HUES48 (cell line): Measurements from ENCODE around the gene EPHB3.

ENCODE experiments used
- H3K27ac ChIP-seq: one replicate; pipeline ENCODE4 v1.7.0; 2013; ENCODE audit warnings: low read depth, low read length, inconsistent platforms
- H3K27me3 ChIP-seq: 2 replicates; pipeline ENCODE4 v1.6.1; 2013; ENCODE audit warnings: mild to moderate bottlenecking, low read length; ENCODE audit not compliant: control insufficient read depth, insufficient read depth
- H3K36me3 ChIP-seq: 2 replicates; pipeline ENCODE4 v1.6.1; 2013; ENCODE audit warnings: low read length; ENCODE audit not compliant: control insufficient read depth, insufficient read depth
- H3K4me1 ChIP-seq: 2 replicates; pipeline ENCODE4 v1.6.1; 2013; ENCODE audit warnings: mild to moderate bottlenecking, low read length; ENCODE audit not compliant: control insufficient read depth, insufficient read depth
- H3K4me3 ChIP-seq: 2 replicates; pipeline ENCODE4 v1.5.1; 2013; ENCODE audit warnings: mild to moderate bottlenecking, low read depth, low read length
- H3K9ac ChIP-seq: 2 replicates; pipeline ENCODE4 v1.6.1; 2013; ENCODE audit warnings: mild to moderate bottlenecking, low read depth, low read length, moderate library complexity
- H3K9me3 ChIP-seq: 2 replicates; pipeline ENCODE4 v1.6.1; 2013; ENCODE audit warnings: low read length; ENCODE audit not compliant: control insufficient read depth, insufficient read depth

EPHB3 gene

DNA sequence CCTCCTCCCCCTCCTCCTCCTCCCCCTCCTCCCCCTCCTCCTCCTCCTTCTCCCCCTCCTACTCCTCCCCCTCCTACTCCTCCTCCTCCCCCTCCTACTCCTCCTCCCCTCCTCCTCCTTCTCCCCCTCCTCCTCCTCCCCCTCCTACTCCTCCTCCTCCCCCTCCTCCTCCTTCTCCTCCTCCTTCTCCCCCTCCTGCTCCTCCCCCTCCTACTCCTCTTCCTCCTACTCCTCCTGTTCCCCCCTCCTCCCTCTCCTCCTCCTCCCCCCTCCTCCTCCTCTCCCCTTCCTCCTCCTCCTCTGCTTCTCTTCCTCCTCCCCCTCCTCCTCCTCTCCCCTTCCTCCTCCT, 17.1 kb upstream of the EPHB3 start:
- H3K9me3 ChIP-seq, result no peaks in the 10 kb centered on the region
- H3K27ac ChIP-seq, result no peak overlapping the region
- no peaks in the 10 kb centered on the region for H3K36me3 ChIP-seq
- H3K27me3 ChIP-seq, result peaks cover 8% of the 10 kb centered on the region
- peaks cover 9% of the 10 kb centered on the region; the same call in 1 of the 2 replicates for H3K4me1 ChIP-seq
- no peak overlapping the region for H3K4me3 ChIP-seq
- H3K9ac ChIP-seq, result no peak overlapping the region

DNA sequence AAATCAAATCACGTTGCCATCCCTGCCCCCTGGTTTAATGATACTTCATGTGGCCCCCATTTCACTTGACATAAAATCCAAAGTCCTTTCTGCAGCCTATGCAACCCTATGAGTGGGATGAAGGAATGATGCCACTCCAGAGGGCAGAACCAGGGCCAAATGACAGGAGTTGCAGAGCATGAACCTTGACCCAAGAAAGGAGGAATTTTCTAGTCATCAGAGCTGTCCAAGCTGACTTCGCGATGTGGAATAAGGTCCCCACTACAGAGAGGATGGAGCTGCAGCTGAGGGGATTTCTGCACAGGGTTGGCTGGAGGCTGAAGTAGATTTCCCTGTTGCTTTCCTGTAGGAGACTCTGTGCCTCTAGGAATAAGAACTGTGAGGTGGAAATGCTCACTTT, 15.8 kb upstream of the EPHB3 start:
- Histone ChIP-seq H3K27me3 (peaks cover 8% of the 10 kb centered on the region), H3K9ac (no peak overlapping the region), H3K4me1 (peaks cover 12% of the 10 kb centered on the region; the same call in 1 of the 2 replicates), H3K36me3 (no peaks in the 10 kb centered on the region), H3K27ac (no peak overlapping the region), H3K4me3 (no peak overlapping the region), H3K9me3 (no peaks in the 10 kb centered on the region)

DNA sequence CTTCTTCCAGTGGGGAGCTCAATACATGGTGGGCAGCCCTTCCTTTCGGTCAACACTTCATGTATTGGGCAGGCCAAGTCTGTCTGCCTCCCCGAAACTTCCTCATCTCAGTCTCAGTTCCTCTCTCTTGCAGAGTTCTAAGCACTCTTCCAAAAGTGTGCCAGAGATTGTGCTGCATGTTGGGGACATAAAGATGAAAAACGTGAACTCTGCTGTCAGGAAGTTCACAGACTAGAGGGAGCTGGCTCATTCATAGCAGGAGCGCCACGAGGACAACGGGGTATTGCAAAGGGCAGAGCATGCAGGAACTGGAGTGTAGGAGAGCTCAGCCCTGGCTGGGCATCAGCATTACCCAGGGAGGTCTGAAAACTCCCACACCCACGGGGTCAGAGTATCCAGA, 15.3 kb upstream of the EPHB3 start:
- Histone ChIP-seq H3K4me3 (no peak overlapping the region), H3K9ac (no peak overlapping the region), H3K9me3 (no peaks in the 10 kb centered on the region), H3K27ac (no peak overlapping the region), H3K27me3 (peaks cover 8% of the 10 kb centered on the region), H3K36me3 (no peaks in the 10 kb centered on the region), H3K4me1 (peaks cover 12% of the 10 kb centered on the region; the same call in 1 of the 2 replicates)

DNA sequence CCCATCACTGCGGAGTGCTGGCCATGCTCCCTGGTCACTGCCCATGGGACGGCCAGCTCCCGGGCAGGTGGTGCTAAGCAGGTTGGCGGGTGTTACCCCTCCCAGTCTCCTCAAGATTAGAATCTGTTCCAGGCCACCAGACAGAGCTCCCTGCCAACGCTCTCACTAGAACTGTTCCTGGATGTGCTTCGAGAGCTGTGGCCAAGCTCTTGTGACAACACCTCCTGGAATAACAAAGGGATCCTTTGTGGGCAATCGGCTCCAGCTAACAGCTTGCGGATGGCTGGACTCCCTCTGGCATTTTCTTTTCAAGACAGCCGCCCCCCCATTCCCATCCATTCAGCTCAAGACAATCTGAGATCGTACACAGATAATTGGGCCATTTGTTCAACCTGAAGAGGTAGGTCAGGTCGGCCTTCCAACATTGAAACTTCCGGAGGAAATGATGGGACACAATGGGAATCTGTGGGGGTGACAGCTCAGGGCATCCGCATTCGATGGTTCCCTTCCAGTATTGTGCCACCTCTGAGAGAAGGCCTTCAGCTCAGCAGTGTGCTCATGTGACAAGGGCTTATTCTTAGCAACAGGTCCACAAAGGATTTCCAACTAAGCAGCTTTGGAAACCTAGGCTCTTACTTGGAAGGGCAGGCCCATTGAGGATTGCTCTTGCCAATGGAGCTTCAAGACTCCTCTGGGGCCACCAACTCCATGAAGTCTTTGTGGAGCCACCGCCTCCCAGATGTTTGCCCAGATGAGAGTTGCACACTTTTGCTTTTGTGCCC, 11.6 kb upstream of the EPHB3 start:
- no peak overlapping the region for H3K9ac ChIP-seq
- 0 out of 2 replicates have a peak, but pooled peaks cover 2% of the 10 kb centered on the region for H3K4me1 ChIP-seq
- H3K36me3 ChIP-seq, result no peaks in the 10 kb centered on the region
- no peaks in the 10 kb centered on the region for H3K9me3 ChIP-seq
- H3K27me3 ChIP-seq, result 0 out of 2 replicates have a peak, but pooled peaks cover 4% of the 10 kb centered on the region
- H3K4me3 ChIP-seq, result no peak overlapping the region
- no peak overlapping the region for H3K27ac ChIP-seq

DNA sequence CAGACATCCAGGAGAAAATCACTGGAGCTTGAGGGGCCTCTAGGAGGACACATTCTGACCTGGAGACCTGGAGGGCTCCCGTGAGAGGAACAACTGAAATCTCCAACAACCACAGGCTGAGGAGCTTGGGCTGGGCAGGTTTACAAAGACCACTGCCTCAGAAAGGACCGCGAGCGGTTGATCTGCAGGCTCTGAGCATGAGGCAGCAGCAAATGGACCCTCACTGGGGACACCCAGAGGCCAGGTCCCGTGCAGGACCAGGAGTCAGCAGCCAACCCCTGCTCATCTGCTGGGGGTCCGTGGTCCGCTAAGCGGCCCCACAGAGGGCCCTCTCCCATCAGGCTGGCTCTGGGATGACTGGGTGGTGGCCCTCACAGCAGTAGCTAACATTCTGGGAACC, 10.5 kb upstream of the EPHB3 start:
- no peak overlapping the region for H3K4me3 ChIP-seq
- H3K9ac ChIP-seq, result no peak overlapping the region
- 0 out of 2 replicates have a peak, but pooled peaks cover 4% of the 10 kb centered on the region for H3K27me3 ChIP-seq
- H3K9me3 ChIP-seq, result no peaks in the 10 kb centered on the region
- no peaks in the 10 kb centered on the region for H3K36me3 ChIP-seq
- 0 out of 2 replicates have a peak, but pooled peaks cover 2% of the 10 kb centered on the region for H3K4me1 ChIP-seq
- H3K27ac ChIP-seq, result no peak overlapping the region

DNA sequence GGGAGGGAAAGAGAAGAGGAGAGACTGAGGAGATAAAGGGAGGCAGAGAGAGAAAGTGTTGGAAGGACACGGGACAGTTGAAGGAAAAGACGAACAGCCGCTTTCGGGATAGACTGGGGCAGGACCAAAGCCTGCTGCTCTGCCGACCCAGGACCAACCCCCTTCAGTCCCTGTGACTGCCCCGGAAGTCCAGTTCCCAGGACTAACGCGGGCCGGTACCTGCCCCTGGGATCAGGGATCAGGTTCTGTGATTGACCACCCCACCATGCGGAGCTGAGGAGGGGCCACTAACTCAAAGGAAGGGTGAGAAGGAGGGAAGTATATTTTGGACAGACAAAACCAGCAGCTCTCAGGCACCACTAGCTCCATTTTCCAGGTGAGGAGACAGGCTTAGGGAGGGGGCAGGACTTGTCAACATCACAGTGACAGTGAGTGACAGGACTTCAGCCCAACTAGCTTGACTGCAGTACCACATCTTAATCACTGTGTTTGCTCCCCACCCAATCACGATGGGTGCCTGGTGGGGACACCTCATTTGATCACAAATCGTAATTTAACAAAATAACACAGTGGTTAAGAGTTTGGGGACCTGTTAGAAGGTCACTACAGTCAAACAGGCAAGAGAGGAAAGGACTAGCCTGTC, 9.8 kb upstream of the EPHB3 start:
- H3K27me3 ChIP-seq, result peaks cover 9% of the 10 kb centered on the region
- no peaks in the 10 kb centered on the region for H3K9me3 ChIP-seq
- H3K4me3 ChIP-seq, result no peak overlapping the region
- H3K4me1 ChIP-seq, result 0 out of 2 replicates have a peak, but pooled peaks cover 2% of the 10 kb centered on the region
- H3K36me3 ChIP-seq, result no peaks in the 10 kb centered on the region
- H3K9ac ChIP-seq, result no peak overlapping the region
- H3K27ac ChIP-seq, result no peak overlapping the region

DNA sequence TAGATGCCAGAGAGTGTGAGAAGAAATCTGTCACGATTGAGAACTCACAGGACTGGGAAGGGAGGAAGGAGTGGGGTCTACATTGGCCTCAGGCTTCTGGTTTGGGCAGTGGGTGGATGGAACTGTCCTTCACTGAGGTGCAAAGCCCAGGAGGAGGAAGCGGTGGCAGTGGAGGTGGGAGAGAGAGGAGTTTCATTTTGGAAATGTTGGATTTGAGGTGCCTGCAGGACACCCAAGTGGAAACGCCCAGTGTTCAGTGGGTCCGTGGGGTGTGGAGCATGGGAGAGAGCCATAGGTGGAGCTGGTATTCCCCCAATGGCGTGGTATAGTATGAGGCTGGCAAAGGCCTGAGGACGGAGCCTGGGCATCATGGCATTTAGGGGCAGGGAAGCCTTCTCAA, 9.3 kb upstream of the EPHB3 start:
- H3K4me1 ChIP-seq, result 0 out of 2 replicates have a peak, but pooled peaks cover 2% of the 10 kb centered on the region
- H3K27ac ChIP-seq, result no peak overlapping the region
- peaks cover 14% of the 10 kb centered on the region for H3K27me3 ChIP-seq
- no peak overlapping the region for H3K4me3 ChIP-seq
- H3K9ac ChIP-seq, result no peak overlapping the region
- H3K9me3 ChIP-seq, result no peaks in the 10 kb centered on the region
- no peaks in the 10 kb centered on the region for H3K36me3 ChIP-seq

DNA sequence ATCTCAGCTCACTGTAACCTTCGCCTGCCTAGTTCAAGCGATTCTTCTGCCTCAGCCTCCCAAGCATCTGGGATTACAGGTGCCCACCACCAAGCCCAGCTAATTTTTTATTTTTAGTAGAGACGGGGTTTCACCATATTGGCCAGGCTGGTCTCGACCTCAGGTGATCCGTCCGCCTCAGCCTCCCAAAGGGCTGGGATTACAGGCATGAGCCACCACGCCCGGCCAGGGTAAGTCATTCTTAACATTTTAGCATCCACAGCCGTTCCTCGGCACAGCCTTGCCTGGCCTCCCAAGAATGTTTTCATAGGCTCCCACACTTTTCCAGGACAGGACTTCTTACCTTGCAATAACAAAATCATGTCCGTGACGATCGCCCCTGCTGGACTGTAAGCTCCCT, 8.7 kb upstream of the EPHB3 start:
- Histone ChIP-seq H3K36me3 (no peaks in the 10 kb centered on the region), H3K9me3 (no peaks in the 10 kb centered on the region), H3K27me3 (peaks cover 20% of the 10 kb centered on the region), H3K4me3 (no peak overlapping the region), H3K27ac (no peak overlapping the region), H3K9ac (no peak overlapping the region), H3K4me1 (peaks cover 3% of the 10 kb centered on the region; the same call in 1 of the 2 replicates)

DNA sequence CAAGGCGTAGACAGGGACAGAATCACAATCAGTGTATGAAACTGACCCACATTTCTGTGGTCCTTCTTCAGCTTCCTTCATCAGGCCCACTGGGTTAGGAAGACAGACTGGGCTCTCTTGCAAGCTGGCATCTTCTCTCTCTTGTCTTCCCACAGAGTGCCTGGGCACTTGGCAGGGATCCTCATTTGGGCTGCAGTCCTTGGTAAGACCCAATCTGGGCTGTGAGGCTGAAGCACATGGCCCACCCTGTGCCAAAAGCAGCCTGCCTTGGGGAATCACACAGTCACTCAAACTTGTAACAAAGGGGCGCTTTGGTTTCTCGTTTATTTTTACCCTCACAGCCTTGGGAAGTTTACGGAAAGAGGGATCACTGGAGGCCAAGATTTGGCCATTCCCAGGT, 8.2 kb upstream of the EPHB3 start:
- no peak overlapping the region for H3K4me3 ChIP-seq
- peaks cover 25% of the 10 kb centered on the region for H3K27me3 ChIP-seq
- H3K4me1 ChIP-seq, result peaks cover 8% of the 10 kb centered on the region
- H3K9ac ChIP-seq, result no peak overlapping the region
- no peaks in the 10 kb centered on the region for H3K9me3 ChIP-seq
- H3K27ac ChIP-seq, result no peak overlapping the region
- no peaks in the 10 kb centered on the region for H3K36me3 ChIP-seq

DNA sequence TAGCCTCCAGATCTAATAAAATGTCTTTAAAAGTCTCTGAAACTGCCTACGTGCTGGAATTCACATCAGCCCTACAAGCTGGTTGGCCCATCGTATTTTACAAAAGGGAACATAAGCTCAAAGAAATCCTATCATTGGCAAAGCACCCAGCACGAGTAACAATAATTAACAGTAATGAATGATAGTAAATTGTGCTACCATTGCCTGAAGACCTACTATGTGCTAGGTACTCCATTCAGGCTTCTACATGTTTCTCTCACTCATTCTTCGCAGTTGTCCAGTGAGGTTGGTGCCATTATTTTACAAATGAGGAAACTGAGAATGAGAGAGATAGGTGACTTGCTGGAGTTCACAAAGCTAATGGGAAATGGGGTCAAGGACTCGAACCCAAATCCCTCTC, 7.1 kb upstream of the EPHB3 start:
- Histone ChIP-seq H3K9ac (no peak overlapping the region), H3K27me3 (peaks cover 36% of the 10 kb centered on the region), H3K36me3 (no peaks in the 10 kb centered on the region), H3K27ac (no peak overlapping the region), H3K4me1 (peaks cover 19% of the 10 kb centered on the region), H3K4me3 (no peak overlapping the region), H3K9me3 (no peaks in the 10 kb centered on the region)

DNA sequence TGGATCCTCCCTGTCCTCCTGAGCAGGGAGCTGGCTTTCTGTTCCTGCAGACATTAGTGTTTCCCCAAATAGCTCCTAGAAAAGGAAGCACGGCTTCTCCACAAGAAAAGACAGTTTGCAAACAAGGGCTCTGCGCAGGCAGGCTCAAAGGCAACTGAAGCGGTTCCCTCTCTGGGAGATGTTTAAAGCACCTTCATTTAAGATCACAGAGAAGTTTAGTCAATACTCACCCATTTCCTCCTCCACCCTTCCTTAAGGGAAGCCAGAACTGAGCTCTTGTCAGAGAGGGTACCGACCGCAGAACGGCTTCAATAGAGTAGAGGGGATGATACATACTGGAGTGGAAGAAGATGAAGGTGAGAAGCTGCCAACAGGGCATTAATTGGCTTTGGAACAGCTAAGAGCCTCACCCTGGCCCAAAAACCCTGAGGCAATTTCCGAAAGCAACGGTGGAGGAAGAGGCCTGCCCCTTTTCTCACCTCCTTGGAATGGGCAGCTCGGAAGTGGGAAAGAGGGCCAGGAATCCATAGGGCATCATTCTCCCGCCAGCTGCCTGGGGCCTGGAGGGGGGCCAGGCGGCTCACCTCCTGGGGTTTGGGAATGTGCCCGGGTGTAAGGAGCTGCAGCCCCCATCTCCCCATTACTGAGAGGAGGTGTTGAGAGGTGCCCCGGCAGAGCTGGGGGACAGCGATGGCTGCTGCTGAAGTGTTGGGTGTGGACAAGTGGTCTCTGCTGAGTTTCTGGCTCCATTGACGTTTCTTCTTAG, 4.8 kb upstream of the EPHB3 start:
- no peaks in the 10 kb centered on the region for H3K36me3 ChIP-seq
- H3K4me1 ChIP-seq, result peaks cover 21% of the 10 kb centered on the region
- H3K9ac ChIP-seq, result no peak overlapping the region
- no peaks in the 10 kb centered on the region for H3K9me3 ChIP-seq
- H3K27me3 ChIP-seq, result peaks cover 53% of the 10 kb centered on the region
- no peak overlapping the region for H3K4me3 ChIP-seq
- H3K27ac ChIP-seq, result no peak overlapping the region
